ENCODE measurements around the gene TPPP2.

GRCh38 chr14:21060614-21061346 lies 30.8 kb downstream of the TPPP2 start:
- TF ChIP-seq, protein P1, sequence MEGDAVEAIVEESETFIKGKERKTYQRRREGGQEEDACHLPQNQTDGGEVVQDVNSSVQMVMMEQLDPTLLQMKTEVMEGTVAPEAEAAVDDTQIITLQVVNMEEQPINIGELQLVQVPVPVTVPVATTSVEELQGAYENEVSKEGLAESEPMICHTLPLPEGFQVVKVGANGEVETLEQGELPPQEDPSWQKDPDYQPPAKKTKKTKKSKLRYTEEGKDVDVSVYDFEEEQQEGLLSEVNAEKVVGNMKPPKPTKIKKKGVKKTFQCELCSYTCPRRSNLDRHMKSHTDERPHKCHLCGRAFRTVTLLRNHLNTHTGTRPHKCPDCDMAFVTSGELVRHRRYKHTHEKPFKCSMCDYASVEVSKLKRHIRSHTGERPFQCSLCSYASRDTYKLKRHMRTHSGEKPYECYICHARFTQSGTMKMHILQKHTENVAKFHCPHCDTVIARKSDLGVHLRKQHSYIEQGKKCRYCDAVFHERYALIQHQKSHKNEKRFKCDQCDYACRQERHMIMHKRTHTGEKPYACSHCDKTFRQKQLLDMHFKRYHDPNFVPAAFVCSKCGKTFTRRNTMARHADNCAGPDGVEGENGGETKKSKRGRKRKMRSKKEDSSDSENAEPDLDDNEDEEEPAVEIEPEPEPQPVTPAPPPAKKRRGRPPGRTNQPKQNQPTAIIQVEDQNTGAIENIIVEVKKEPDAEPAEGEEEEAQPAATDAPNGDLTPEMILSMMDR (IDR thresholded peaks at IDR 0.05), result no peak
- TF ChIP-seq ZFX (IDR thresholded peaks at IDR 0.05; ENCODE audit: borderline replicate concordance), result no peak
